ENCODE data around the gene GRIN2A. TPM values are rescaled to one million over a fixed set of nuclear protein-coding genes. Genes with fewer than 3 reads are reported as not detected.

Gene GRIN2A
- total and polyA plus RNA-seq, 2 donors (not counting 1 experiment from before 2014, with no cell fraction given), result 0.44 TPM; not detected in 1

GRCh38 chr16:9772526-9773225, 409.6 kb downstream of the GRIN2A start:
- Histone ChIP-seq H3K4me3 (ENCODE audit: control extremely low read depth in 1 of 5, extremely low read depth in 1 of 5, insufficient read depth in 1 of 5, low read depth in 2 of 5, low read length in 4 of 5) (no peak overlapping the region), H3K79me2 (ENCODE audit: control insufficient read depth, insufficient read depth, low read length) (no peaks in the 10 kb centered on the region), H3K4me2 (replicated peaks; ENCODE audit: low read depth, low read length, poor library complexity, severe bottlenecking) (no peak overlapping the region), H3K4me1 (ENCODE audit: control insufficient read depth in 2 of 2, insufficient read depth in 2 of 2, low read length in 2 of 2) (no peaks in the 10 kb centered on the region), H3K27ac (ENCODE audit: low read length in 2 of 2) (no peak overlapping the region), H3K9me3 (ENCODE audit: control extremely low read depth in 1 of 3, control insufficient read depth in 2 of 3, insufficient read depth in 1 of 3, low read length in 2 of 3) (no peaks in the 10 kb centered on the region), H3K36me3 (replicated peaks in 1 of 2; ENCODE audit: control extremely low read depth in 1 of 2, control insufficient read depth in 1 of 2, extremely low read depth in 1 of 2, insufficient read depth in 2 of 2, low read length in 1 of 2) (no peaks in the 10 kb centered on the region), H4K20me1 (ENCODE audit: control insufficient read depth, insufficient read depth, low read length, poor library complexity, severe bottlenecking) (no peaks in the 10 kb centered on the region), H3K27me3 (replicated peaks in 1 of 4; ENCODE audit: control extremely low read depth in 1 of 4, control insufficient read depth in 3 of 4, insufficient read depth in 4 of 4, low read length in 3 of 4) (no peaks in the 10 kb centered on the region), H2AFZ (ENCODE audit: insufficient read depth, low read depth, low read length, poor library complexity, severe bottlenecking) (no peak overlapping the region), H3K9ac (ENCODE audit: low read length) (no peak overlapping the region)
- no peak for ATAC-seq (ENCODE audit: low read depth)
- TF ChIP-seq, protein P1, sequence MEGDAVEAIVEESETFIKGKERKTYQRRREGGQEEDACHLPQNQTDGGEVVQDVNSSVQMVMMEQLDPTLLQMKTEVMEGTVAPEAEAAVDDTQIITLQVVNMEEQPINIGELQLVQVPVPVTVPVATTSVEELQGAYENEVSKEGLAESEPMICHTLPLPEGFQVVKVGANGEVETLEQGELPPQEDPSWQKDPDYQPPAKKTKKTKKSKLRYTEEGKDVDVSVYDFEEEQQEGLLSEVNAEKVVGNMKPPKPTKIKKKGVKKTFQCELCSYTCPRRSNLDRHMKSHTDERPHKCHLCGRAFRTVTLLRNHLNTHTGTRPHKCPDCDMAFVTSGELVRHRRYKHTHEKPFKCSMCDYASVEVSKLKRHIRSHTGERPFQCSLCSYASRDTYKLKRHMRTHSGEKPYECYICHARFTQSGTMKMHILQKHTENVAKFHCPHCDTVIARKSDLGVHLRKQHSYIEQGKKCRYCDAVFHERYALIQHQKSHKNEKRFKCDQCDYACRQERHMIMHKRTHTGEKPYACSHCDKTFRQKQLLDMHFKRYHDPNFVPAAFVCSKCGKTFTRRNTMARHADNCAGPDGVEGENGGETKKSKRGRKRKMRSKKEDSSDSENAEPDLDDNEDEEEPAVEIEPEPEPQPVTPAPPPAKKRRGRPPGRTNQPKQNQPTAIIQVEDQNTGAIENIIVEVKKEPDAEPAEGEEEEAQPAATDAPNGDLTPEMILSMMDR (IDR thresholded peaks at IDR 0.05), result no peak
- TF ChIP-seq EZH2 (IDR thresholded peaks at IDR 0.05; ENCODE audit: borderline replicate concordance, insufficient read depth, low read depth, low read length, poor library complexity, severe bottlenecking), result no peak
- H3K27me3 Mint-ChIP-seq, result peaks cover 6% of the 10 kb centered on the region
- H3K4me1 Mint-ChIP-seq, result no peaks in the 10 kb centered on the region
- intact Hi-C loops (cut with micrococcal nuclease), result no loop called here
- POLR2A ChIA-PET, result no interaction called here
- CTCF ChIA-PET, result no interaction called here
- no peaks in the 10 kb centered on the region for H3K9me3 Mint-ChIP-seq (ENCODE audit: insufficient read depth)
- no peak overlapping the region for H3K4me3 Mint-ChIP-seq
- H3K27ac Mint-ChIP-seq, result no peak overlapping the region
- no peak for DNase-seq
- 100% methylated on average over 1 of the region's 9 CpGs for WGBS (ENCODE audit: insufficient coverage)

DNA sequence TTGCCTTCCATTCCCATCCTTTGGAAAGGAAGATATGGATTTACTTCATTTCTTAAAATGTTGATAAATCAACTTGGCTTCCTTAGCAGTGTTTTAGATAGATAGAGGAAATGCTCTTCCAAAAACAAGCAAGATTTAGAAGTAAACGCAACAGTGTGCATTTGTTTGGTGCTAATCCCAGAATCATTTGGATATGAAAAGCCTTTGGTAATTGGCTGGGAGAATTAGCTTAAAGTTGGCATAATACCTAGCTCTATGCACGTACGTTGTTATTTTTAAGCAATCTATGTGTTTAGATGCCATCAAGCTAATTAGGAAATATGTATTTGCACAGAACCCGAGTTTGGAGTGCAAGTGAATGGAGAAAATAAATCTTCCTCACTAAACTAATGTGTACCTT, 415.3 kb downstream of the GRIN2A start:
- DNase-seq, result no peak
- ChIA-PET CTCF (no interaction called here), POLR2A (no interaction called here)

More for the DNA sequence above, 415.3 kb downstream of the GRIN2A start:
- Mint-ChIP-seq H3K4me3 (no peak overlapping the region), H3K27me3 (no peaks in the 10 kb centered on the region), H3K4me1 (no peaks in the 10 kb centered on the region), H3K9me3 (ENCODE audit: insufficient read depth) (no peaks in the 10 kb centered on the region), H3K27ac (no peak overlapping the region)
- no peak overlapping the region for H3K4me2 ChIP-seq (replicated peaks; ENCODE audit: low read depth, low read length, poor library complexity, severe bottlenecking)
- no peak overlapping the region for H2AFZ ChIP-seq (ENCODE audit: insufficient read depth, low read depth, low read length, poor library complexity, severe bottlenecking)
- no peak overlapping the region for H3K4me3 ChIP-seq (ENCODE audit: control extremely low read depth in 1 of 5, extremely low read depth in 1 of 5, insufficient read depth in 1 of 5, low read depth in 2 of 5, low read length in 4 of 5)
- no peak for TF ChIP-seq EZH2 (IDR thresholded peaks at IDR 0.05; ENCODE audit: borderline replicate concordance, insufficient read depth, low read depth, low read length, poor library complexity, severe bottlenecking)
- TF ChIP-seq, protein P1 (IDR thresholded peaks at IDR 0.05), result no peak
- 100% methylated on average over 1 of the region's 4 CpGs for WGBS (ENCODE audit: insufficient coverage)
- peaks cover 0 to 7% (median 0%) of the 10 kb centered on the region in 3 donors for H3K9me3 ChIP-seq (ENCODE audit: control extremely low read depth in 1 of 3, control insufficient read depth in 2 of 3, insufficient read depth in 1 of 3, low read length in 2 of 3)
- intact Hi-C loops (cut with micrococcal nuclease), result no loop called here
- H4K20me1 ChIP-seq (ENCODE audit: control insufficient read depth, insufficient read depth, low read length, poor library complexity, severe bottlenecking), result no peaks in the 10 kb centered on the region
- no peak overlapping the region for H3K27ac ChIP-seq (ENCODE audit: low read length in 2 of 2)
- no peaks in the 10 kb centered on the region for H3K36me3 ChIP-seq (replicated peaks in 1 of 2; ENCODE audit: control extremely low read depth in 1 of 2, control insufficient read depth in 1 of 2, extremely low read depth in 1 of 2, insufficient read depth in 2 of 2, low read length in 1 of 2)
- H3K9ac ChIP-seq (ENCODE audit: low read length), result no peak overlapping the region
- H3K4me1 ChIP-seq (ENCODE audit: control insufficient read depth in 2 of 2, insufficient read depth in 2 of 2, low read length in 2 of 2), result no peaks in the 10 kb centered on the region
- ATAC-seq (ENCODE audit: low read depth), result no peak
- peaks cover 0 to 3% (median 0%) of the 10 kb centered on the region in 4 experiments for H3K27me3 ChIP-seq (replicated peaks in 1 of 4; ENCODE audit: control extremely low read depth in 1 of 4, control insufficient read depth in 3 of 4, insufficient read depth in 4 of 4, low read length in 3 of 4)
- no peaks in the 10 kb centered on the region for H3K79me2 ChIP-seq (ENCODE audit: control insufficient read depth, insufficient read depth, low read length)
